Loucy (cell line): ENCODE data around the gene ACLY.

Experiments
- H2AFZ ChIP-seq: fragments of 200-600 bp; sonication (generic); 2 replicates; pipeline ENCODE4 v1.6.0; 2016; ENCODE audit warnings: antibody characterized with exemption, mild to moderate bottlenecking, low read length, moderate library complexity
- H3F3A ChIP-seq: fragments of 200-600 bp; 2 replicates; pipeline ENCODE4 v1.6.0; 2016; ENCODE audit warnings: antibody characterized with exemption, low read depth, mild to moderate bottlenecking
- H3K27me3 ChIP-seq: fragments of 200-600 bp; sonication (generic); 2 replicates; pipeline ENCODE4 v1.6.1; 2014; ENCODE audit warnings: low read length, mild to moderate bottlenecking; ENCODE audit not compliant: insufficient read depth, poor library complexity, severe bottlenecking
- H3K36me3 ChIP-seq: fragments of 200-600 bp; sonication (generic); 2 replicates; pipeline ENCODE4 v1.6.1; 2016; ENCODE audit warnings: low read length; ENCODE audit not compliant: insufficient read depth
- H3K4me1 ChIP-seq: fragments of 200-600 bp; sonication (generic); 2 replicates; pipeline ENCODE4 v1.5.1; 2014; ENCODE audit warnings: low read length, mild to moderate bottlenecking; ENCODE audit not compliant: insufficient read depth, poor library complexity, severe bottlenecking
- H3K4me2 ChIP-seq: fragments of 200-600 bp; sonication (generic); 2 replicates; pipeline ENCODE4 v1.6.0; 2014; ENCODE audit warnings: antibody characterized with exemption, low read length, low read depth, mild to moderate bottlenecking; ENCODE audit not compliant: poor library complexity, severe bottlenecking
- H3K4me3 ChIP-seq: fragments of 200-600 bp; sonication (generic); 2 replicates; pipeline ENCODE4 v1.5.1; 2014; ENCODE audit warnings: low read length, mild to moderate bottlenecking, mixed read lengths; ENCODE audit not compliant: poor library complexity, severe bottlenecking
- H3K79me2 ChIP-seq: fragments of 200-600 bp; sonication (generic); 2 replicates; pipeline ENCODE4 v1.6.1; 2014; ENCODE audit warnings: low read length; ENCODE audit not compliant: insufficient read depth
- H3K9ac ChIP-seq: fragments of 200-600 bp; sonication (generic); 2 replicates; pipeline ENCODE4 v1.6.0; 2014; ENCODE audit warnings: mild to moderate bottlenecking, low read depth, low read length, moderate library complexity; ENCODE audit not compliant: poor library complexity, severe bottlenecking
- H3K9me2 ChIP-seq: fragments of 200-600 bp; sonication (generic); replicated peaks from 2 replicates; pipeline ENCODE4 v1.6.1; 2016; ENCODE audit warnings: low read depth, low read length, mixed read lengths
- H3K9me3 ChIP-seq: fragments of 200-600 bp; sonication (generic); 2 replicates; pipeline ENCODE4 v1.6.1; 2014; ENCODE audit warnings: mild to moderate bottlenecking, antibody characterized with exemption, low read length, low read depth; ENCODE audit not compliant: insufficient read depth
- H4K20me1 ChIP-seq: fragments of 200-600 bp; sonication (generic); 2 replicates; pipeline ENCODE4 v1.6.0; 2014; ENCODE audit warnings: antibody characterized with exemption, low read length, mild to moderate bottlenecking; ENCODE audit not compliant: insufficient read depth, poor library complexity, severe bottlenecking
- CTCF ChIP-seq: fragments of 200-600 bp; sonication (generic); conservative IDR thresholded peaks from 2 replicates; pipeline ENCODE4 v1.5.1; 2014; ENCODE audit warnings: mild to moderate bottlenecking, antibody characterized with exemption, low read length
- EZH2phosphoT487 ChIP-seq: fragments of 200-600 bp; IDR thresholded peaks from 2 replicates; pipeline ENCODE4 v1.6.1; 2018; ENCODE audit warnings: antibody characterized with exemption, mild to moderate bottlenecking, moderate library complexity, borderline replicate concordance

The ACLY gene

GRCh38 chr17:41928693-41929251, 10.0 kb upstream of the ACLY start:
- H3K36me3 ChIP-seq, result no peaks in the 10 kb centered on the region
- peak overlapping the region; percentile 85 for H3K9ac ChIP-seq
- H3K79me2 ChIP-seq, result peaks cover 13% of the 10 kb centered on the region; the same call in 1 of the 2 replicates
- no peak overlapping the region for H2AFZ ChIP-seq
- H3K4me3 ChIP-seq, result peak overlapping the region; percentile 79
- TF ChIP-seq CTCF (no peak), EZH2phosphoT487 (no peak)
- no peaks in the 10 kb centered on the region for H3K9me3 ChIP-seq
- H3K4me2 ChIP-seq, result peak overlapping the region; percentile 90
- no peaks in the 10 kb centered on the region for H3K9me2 ChIP-seq
- H4K20me1 ChIP-seq, result no peaks in the 10 kb centered on the region
- H3K27me3 ChIP-seq, result no peaks in the 10 kb centered on the region
- peaks cover 26% of the 10 kb centered on the region for H3K4me1 ChIP-seq
- no peaks in the 10 kb centered on the region for H3F3A ChIP-seq

GRCh38 chr17:41925991-41926590, 7.3 kb upstream of the ACLY start:
- no peaks in the 10 kb centered on the region for H4K20me1 ChIP-seq
- H3K4me3 ChIP-seq, result no peak overlapping the region
- no peak overlapping the region for H3K4me2 ChIP-seq
- H3K4me1 ChIP-seq, result peaks cover 13% of the 10 kb centered on the region
- H3K9me3 ChIP-seq, result no peaks in the 10 kb centered on the region
- no peaks in the 10 kb centered on the region for H3K27me3 ChIP-seq
- H2AFZ ChIP-seq, result no peak overlapping the region
- H3K9me2 ChIP-seq, result no peaks in the 10 kb centered on the region
- H3K36me3 ChIP-seq, result no peaks in the 10 kb centered on the region
- peaks cover 13% of the 10 kb centered on the region; the same call in 1 of the 2 replicates for H3K79me2 ChIP-seq
- TF ChIP-seq CTCF, result no peak
- no peak for TF ChIP-seq EZH2phosphoT487
- no peak overlapping the region for H3K9ac ChIP-seq
- H3F3A ChIP-seq, result no peaks in the 10 kb centered on the region

GRCh38 chr17:41920580-41920955, 1.8 kb upstream of the ACLY start:
- Histone ChIP-seq H2AFZ (no peak overlapping the region), H3K79me2 (peaks cover 33% of the 10 kb centered on the region), H3K36me3 (no peaks in the 10 kb centered on the region), H3K4me3 (no peak overlapping the region), H3K27me3 (peaks cover 6% of the 10 kb centered on the region), H3K9me3 (no peaks in the 10 kb centered on the region), H3F3A (no peaks in the 10 kb centered on the region), H3K4me1 (peaks cover 22% of the 10 kb centered on the region), H3K9me2 (no peaks in the 10 kb centered on the region), H3K9ac (no peak overlapping the region), H4K20me1 (peaks cover 30% of the 10 kb centered on the region), H3K4me2 (no peak overlapping the region)
- TF ChIP-seq EZH2phosphoT487, result no peak
- no peak for TF ChIP-seq CTCF
